AG04449 (cell line): Measurements from ENCODE around the gene RNF133.
"Not testable (repeated sequence)": the region's sequence is repeated elsewhere in the genome, so short reads cannot be mapped to it uniquely, and the experiment has no call there.

Source experiments
- CTCF ChIA-PET: fragments of 350-600 bp; formaldehyde crosslinking; extraction: SDS; loops from one replicate; lab custom pipeline; 2021; ENCODE audit warnings: antibody characterized with exemption; lab: Yijun Ruan, JAX
- POLR2A ChIA-PET: fragments of 400-600, 350-600 bp; formaldehyde crosslinking; extraction: SDS; loops from one replicate; lab custom pipeline; 2020; ENCODE audit warnings: antibody characterized with exemption, inconsistent platforms; lab: Yijun Ruan, JAX
- DNase-seq: peaks from one replicate; pipeline ENCODE4 v3.0.0-alpha.2; 2010; ENCODE audit warnings: low read depth, low spot score
- H3K4me3 ChIP-seq: 2 replicates; pipeline ENCODE4 v1.5.1; 2011; ENCODE audit warnings: low read depth, mild to moderate bottlenecking, control low read depth, low read length
- CTCF ChIP-seq: IDR thresholded peaks from one replicate; pipeline ENCODE4 v1.5.1; 2011; ENCODE audit warnings: mild to moderate bottlenecking, moderate library complexity, low read length, control low read depth, inconsistent platforms; ENCODE audit not compliant: insufficient read depth; ENCODE audit errors: missing control alignments

Gene RNF133

GRCh38 chr7:122684504-122684903, 14.4 kb downstream of the RNF133 start:
- POLR2A ChIA-PET: no interaction called here
- DNase-seq: no peak
- H3K4me3 ChIP-seq: no peak overlapping the region
- TF ChIP-seq CTCF: no peak
- CTCF ChIA-PET: no interaction called here

GRCh38 chr7:122682815-122683550, 15.9 kb downstream of the RNF133 start:
- no peak for DNase-seq
- H3K4me3 ChIP-seq: no peak overlapping the region
- CTCF ChIA-PET: no interaction called here
- POLR2A ChIA-PET: no interaction called here
- TF ChIP-seq CTCF: no peak

- CTCF ChIA-PET, DNase-seq, H3K4me3 ChIP-seq, POLR2A ChIA-PET: not testable (repeated sequence)
These were observed 17.7 kb downstream of the RNF133 start for GRCh38 chr7:122681186-122681585.

GRCh38 chr7:122679813-122680212, 19.1 kb downstream of the RNF133 start:
- TF ChIP-seq CTCF: no peak
- ChIA-PET POLR2A (no interaction called here), CTCF (no interaction called here)
- no peak for DNase-seq
- no peak overlapping the region for H3K4me3 ChIP-seq

GRCh38 chr7:122679269-122679709, 19.6 kb downstream of the RNF133 start:
- H3K4me3 ChIP-seq: not testable (repeated sequence)

GRCh38 chr7:122677149-122677548, 21.8 kb downstream of the RNF133 start:
- ChIA-PET POLR2A (no interaction called here), CTCF (no interaction called here)
- no peak overlapping the region for H3K4me3 ChIP-seq
- DNase-seq: no peak
- no peak for TF ChIP-seq CTCF

More at GRCh38 chr7:122679269-122679709, 19.6 kb downstream of the RNF133 start:
- CTCF ChIA-PET, POLR2A ChIA-PET, DNase-seq: not testable (repeated sequence)

GRCh38 chr7:122676466-122676865, 22.5 kb downstream of the RNF133 start:
- no peak overlapping the region for H3K4me3 ChIP-seq
- POLR2A ChIA-PET: no interaction called here
- no peak for TF ChIP-seq CTCF
- no peak for DNase-seq
- CTCF ChIA-PET: no interaction called here
